CD14-positive monocyte (primary cell): ENCODE results near the gene S100A6. TPM values are rescaled to one million over a fixed set of nuclear protein-coding genes. Genes with fewer than 3 reads are reported as not detected.

Experiments used
- DNase-seq, 3 donors: peaks; one replicate each; pipeline ENCODE4 v3.0.0-alpha.2; 2011 to 2022
- H2AFZ ChIP-seq: 2 replicates; pipeline ENCODE4 v1.6.0; 2012; ENCODE audit warnings: mild to moderate bottlenecking, low read depth, low read length, inconsistent platforms; ENCODE audit not compliant: insufficient read depth, poor library complexity, severe bottlenecking
- H3K27ac ChIP-seq, 2 donors: 1 replicate in 1 of 2; 2 replicates in 1 of 2; pipeline ENCODE4 v1.5.1; 2012 to 2013; ENCODE audit warnings: low read length in 2 of 2, control low read depth in 1 of 2, inconsistent platforms in 1 of 2, low read depth in 1 of 2, mild to moderate bottlenecking in 1 of 2
- H3K27me3 ChIP-seq, 2 donors: one replicate each; pipeline versions ENCODE4 v1.6.0 to v1.6.1; 2011 to 2013; ENCODE audit warnings: low read length in 2 of 2; ENCODE audit not compliant: control insufficient read depth in 2 of 2, insufficient read depth in 2 of 2
- H3K36me3 ChIP-seq, 2 donors: replicated peaks in 1 of 2; 1 replicate in 1 of 2; 2 replicates in 1 of 2; pipeline versions ENCODE4 v1.5.1 to v1.6.1; 2012 to 2013; ENCODE audit warnings: low read length in 2 of 2, control low read depth in 1 of 2, inconsistent platforms in 1 of 2, mild to moderate bottlenecking in 1 of 2; ENCODE audit not compliant: insufficient read depth in 2 of 2, control insufficient read depth in 1 of 2
- H3K4me1 ChIP-seq, 2 donors: 1 replicate in 1 of 2; 2 replicates in 1 of 2; pipeline versions ENCODE4 v1.5.1 to v1.6.1; 2012 to 2013; ENCODE audit warnings: low read length in 2 of 2, control low read depth in 1 of 2, inconsistent platforms in 1 of 2, mild to moderate bottlenecking in 1 of 2, moderate library complexity in 1 of 2; ENCODE audit not compliant: insufficient read depth in 2 of 2, control insufficient read depth in 1 of 2
- H3K4me2 ChIP-seq: replicated peaks from 2 replicates; pipeline ENCODE3; 2012; ENCODE audit warnings: low read length, moderate library complexity, mild to moderate bottlenecking; ENCODE audit not compliant: poor library complexity, severe bottlenecking; ENCODE audit errors: extremely low read depth
- H3K4me3 ChIP-seq, 3 experiments: fragments of 200-600 bp in 1 of 3; sonication (generic) in 1 of 3; replicated peaks in 1 of 3; 1 replicate in 2 of 3; 2 replicates in 1 of 3; pipeline ENCODE4 v1.5.1; 2011 to 2013; ENCODE audit warnings: low read length in 3 of 3, mild to moderate bottlenecking in 3 of 3, control low read depth in 2 of 3, low read depth in 2 of 3, inconsistent platforms in 1 of 3, moderate library complexity in 1 of 3
- H3K79me2 ChIP-seq: 2 replicates; pipeline ENCODE4 v1.6.0; 2012; ENCODE audit warnings: mild to moderate bottlenecking, control low read depth, inconsistent platforms, low read length, moderate library complexity; ENCODE audit not compliant: insufficient read depth
- H3K9ac ChIP-seq: 2 replicates; pipeline ENCODE4 v1.6.0; 2017; ENCODE audit warnings: low read length, mild to moderate bottlenecking; ENCODE audit not compliant: insufficient read depth, poor library complexity, severe bottlenecking
- H3K9me3 ChIP-seq, 2 donors: replicated peaks in 1 of 2; 1 replicate in 1 of 2; 2 replicates in 1 of 2; pipeline versions ENCODE4 v1.5.1 to v1.6.1; 2012 to 2013; ENCODE audit warnings: low read length in 2 of 2, control low read depth in 1 of 2; ENCODE audit not compliant: control insufficient read depth in 1 of 2, insufficient read depth in 1 of 2
- H4K20me1 ChIP-seq: 2 replicates; pipeline ENCODE4 v1.6.0; 2012; ENCODE audit warnings: mild to moderate bottlenecking, low read length, control low read depth, moderate library complexity; ENCODE audit not compliant: insufficient read depth
- H3K27ac Mint-ChIP-seq, 7 donors: one replicate each; pipeline ENCODE4 v1.8.0; 2020; ENCODE audit warnings: mild to moderate bottlenecking in 7 of 7, mixed read lengths in 7 of 7, moderate library complexity in 6 of 7, inconsistent platforms in 2 of 7
- H3K27me3 Mint-ChIP-seq, 3 donors: one replicate each; pipeline ENCODE4 v1.8.0; 2021 to 2022; ENCODE audit warnings: low read depth in 3 of 3, mild to moderate bottlenecking in 3 of 3, mixed read lengths in 3 of 3, moderate library complexity in 3 of 3, inconsistent platforms in 1 of 3
- H3K36me3 Mint-ChIP-seq, 2 donors: one replicate each; pipeline ENCODE4 v1.8.0; 2020; ENCODE audit warnings: mixed read lengths in 2 of 2, inconsistent platforms in 1 of 2, mild to moderate bottlenecking in 1 of 2
- H3K4me1 Mint-ChIP-seq: one replicate; pipeline ENCODE4 v1.8.0; 2020; ENCODE audit warnings: mild to moderate bottlenecking, mixed read lengths
- H3K4me3 Mint-ChIP-seq, 2 donors: one replicate each; pipeline ENCODE4 v1.8.0; 2020; ENCODE audit warnings: mild to moderate bottlenecking in 2 of 2, mixed read lengths in 2 of 2, moderate library complexity in 1 of 2
- H3K9me3 Mint-ChIP-seq, 7 donors: one replicate each; pipeline ENCODE4 v1.8.0; 2020 to 2022; ENCODE audit warnings: mixed read lengths in 7 of 7, mild to moderate bottlenecking in 6 of 7, moderate library complexity in 6 of 7, inconsistent platforms in 2 of 7
- WGBS: methylation state at CpG from one replicate; pipeline ENCODE4 v1.1.5; 2013; ENCODE audit warnings: missing lambda C conversion rate; ENCODE audit not compliant: insufficient coverage; 5-methylcytosine and 5-hydroxymethylcytosine counted together
- intact Hi-C, 2 donors: fragments of 100-400 bp; cut with micrococcal nuclease; formaldehyde crosslinking; loops; one replicate each; pipeline versions ENCODE4 v1.15.0 to v1.15.1; 2023
- polyA plus RNA-seq, 3 donors: library from polyadenylated mRNA; depleted of rRNA in 1 of 3; unstranded in 2 of 3; stranded (reverse) in 1 of 3; fragments of 300-500 nt in 2 of 3; fragments of >200 nt in 1 of 3; fragmentation: Illumina TruSeq in 2 of 3; gene quantifications; 1 replicate in 2 of 3; 2 replicates in 1 of 3; pipeline ENCODE4 v1.2.3, GENCODE V29; 2012 to 2021
- TF ChIP-seq, protein P1 (sequence below): fragments of 200-600 bp; IDR thresholded peaks from one replicate; pipeline ENCODE4 v1.8.0; 2022; ENCODE audit warnings: antibody characterized with exemption, mild to moderate bottlenecking

The S100A6 gene
- polyA plus RNA-seq, 3 donors: 1,242 to 5,004 (median 4,414) TPM

GRCh38 chr1:153570874-153571273 is 35.1 kb upstream of the S100A6 start:
- H3K9ac ChIP-seq: no peak overlapping the region
- no peak overlapping the region for H3K27ac ChIP-seq
- H3K27me3 Mint-ChIP-seq: peaks cover 0 to 8% (median 2%) of the 10 kb centered on the region in 3 donors
- peaks cover 13% of the 10 kb centered on the region for H3K79me2 ChIP-seq
- no peaks in the 10 kb centered on the region for H3K27me3 ChIP-seq
- intact Hi-C loops: loop anchor here (10.0 kb wide), 2 partner anchors 54 to 206 kb away; partner anchors contain the start of genes S100A1 (in 1 of the 2) and S100A13 (in 1 of the 2)
- no peak overlapping the region for H3K4me3 ChIP-seq
- peaks cover 0 to 3% (median 0%) of the 10 kb centered on the region in 7 donors for H3K9me3 Mint-ChIP-seq
- peaks cover 54 to 55% of the 10 kb centered on the region in 2 donors for H3K4me1 ChIP-seq
- peaks cover 54% of the 10 kb centered on the region for H3K4me1 Mint-ChIP-seq
- DNase-seq: no peak
- no peaks in the 10 kb centered on the region for H3K9me3 ChIP-seq
- TF ChIP-seq, protein P1, sequence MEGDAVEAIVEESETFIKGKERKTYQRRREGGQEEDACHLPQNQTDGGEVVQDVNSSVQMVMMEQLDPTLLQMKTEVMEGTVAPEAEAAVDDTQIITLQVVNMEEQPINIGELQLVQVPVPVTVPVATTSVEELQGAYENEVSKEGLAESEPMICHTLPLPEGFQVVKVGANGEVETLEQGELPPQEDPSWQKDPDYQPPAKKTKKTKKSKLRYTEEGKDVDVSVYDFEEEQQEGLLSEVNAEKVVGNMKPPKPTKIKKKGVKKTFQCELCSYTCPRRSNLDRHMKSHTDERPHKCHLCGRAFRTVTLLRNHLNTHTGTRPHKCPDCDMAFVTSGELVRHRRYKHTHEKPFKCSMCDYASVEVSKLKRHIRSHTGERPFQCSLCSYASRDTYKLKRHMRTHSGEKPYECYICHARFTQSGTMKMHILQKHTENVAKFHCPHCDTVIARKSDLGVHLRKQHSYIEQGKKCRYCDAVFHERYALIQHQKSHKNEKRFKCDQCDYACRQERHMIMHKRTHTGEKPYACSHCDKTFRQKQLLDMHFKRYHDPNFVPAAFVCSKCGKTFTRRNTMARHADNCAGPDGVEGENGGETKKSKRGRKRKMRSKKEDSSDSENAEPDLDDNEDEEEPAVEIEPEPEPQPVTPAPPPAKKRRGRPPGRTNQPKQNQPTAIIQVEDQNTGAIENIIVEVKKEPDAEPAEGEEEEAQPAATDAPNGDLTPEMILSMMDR: no peak
- no peak overlapping the region for H3K4me2 ChIP-seq
- no peak overlapping the region for H2AFZ ChIP-seq
- H4K20me1 ChIP-seq: no peaks in the 10 kb centered on the region
- peaks cover 0 to 5% of the 10 kb centered on the region in 2 donors for H3K36me3 Mint-ChIP-seq
- no peaks in the 10 kb centered on the region for H3K36me3 ChIP-seq
- WGBS: 100% methylated on average over 2 of the region's 5 CpGs
- no peak overlapping the region for H3K4me3 Mint-ChIP-seq
- peak overlapping the region in 1 of 7 donors; percentile 73 for H3K27ac Mint-ChIP-seq

DNA sequence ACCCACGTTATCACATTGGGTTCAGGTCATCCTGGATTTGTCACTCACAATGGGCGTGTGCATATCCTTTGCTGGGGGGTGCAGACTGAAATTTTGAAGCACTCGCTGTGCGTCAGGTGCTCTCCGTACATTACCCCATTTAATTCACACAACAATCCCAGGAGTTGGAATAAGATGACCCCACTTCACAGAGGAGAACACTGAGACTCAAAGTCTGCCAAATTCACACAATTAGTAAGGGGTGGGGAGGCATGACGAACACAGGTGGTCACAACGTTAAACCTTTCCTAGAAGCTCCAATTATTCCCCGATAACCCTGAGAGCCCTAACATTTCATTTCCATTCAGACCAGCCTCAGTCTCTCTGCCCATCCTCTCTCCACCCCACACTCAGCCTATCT is 33.7 kb upstream of the S100A6 start:
- no peak for DNase-seq
- H4K20me1 ChIP-seq: no peaks in the 10 kb centered on the region
- intact Hi-C loops: loop anchor here (5.0 kb wide), 2 partner anchors 57 to 1522 kb away; no protein-coding TSS in a partner anchor
- Mint-ChIP-seq H3K4me1 (peaks cover 66% of the 10 kb centered on the region), H3K9me3 (no peaks in the 10 kb centered on the region), H3K4me3 (no peak overlapping the region), H3K27me3 (peaks cover 0 to 8% (median 2%) of the 10 kb centered on the region in 3 donors), H3K27ac (peak overlapping the region in 1 of 7 donors; percentile 21), H3K36me3 (peaks cover 0 to 5% of the 10 kb centered on the region in 2 donors)
- H2AFZ ChIP-seq: no peak overlapping the region
- TF ChIP-seq, protein P1: no peak
- no peak overlapping the region for H3K4me3 ChIP-seq
- no peak overlapping the region for H3K27ac ChIP-seq
- no peaks in the 10 kb centered on the region for H3K36me3 ChIP-seq
- no peak overlapping the region for H3K4me2 ChIP-seq
- H3K27me3 ChIP-seq: no peaks in the 10 kb centered on the region
- H3K9me3 ChIP-seq: no peaks in the 10 kb centered on the region
- H3K79me2 ChIP-seq: peaks cover 13% of the 10 kb centered on the region
- 92% methylated on average over 4 of the region's 8 CpGs for WGBS
- H3K9ac ChIP-seq: no peak overlapping the region
- peaks cover 68% of the 10 kb centered on the region in 2 donors for H3K4me1 ChIP-seq
